Islet precursor cell (in vitro differentiated cells): ENCODE measurements around the gene PML.
"Not testable (repeated sequence)": the region's sequence is repeated elsewhere in the genome, so short reads cannot be mapped to it uniquely, and the experiment has no call there.

ENCODE experiments used
- DNase-seq: peaks from one replicate; pipeline ENCODE4 v3.0.0-alpha.2; 2018

The PML gene

GRCh38 chr15:73957785-73958184, 36.7 kb upstream of the PML start:
- peak; percentile 12 for DNase-seq

DNA sequence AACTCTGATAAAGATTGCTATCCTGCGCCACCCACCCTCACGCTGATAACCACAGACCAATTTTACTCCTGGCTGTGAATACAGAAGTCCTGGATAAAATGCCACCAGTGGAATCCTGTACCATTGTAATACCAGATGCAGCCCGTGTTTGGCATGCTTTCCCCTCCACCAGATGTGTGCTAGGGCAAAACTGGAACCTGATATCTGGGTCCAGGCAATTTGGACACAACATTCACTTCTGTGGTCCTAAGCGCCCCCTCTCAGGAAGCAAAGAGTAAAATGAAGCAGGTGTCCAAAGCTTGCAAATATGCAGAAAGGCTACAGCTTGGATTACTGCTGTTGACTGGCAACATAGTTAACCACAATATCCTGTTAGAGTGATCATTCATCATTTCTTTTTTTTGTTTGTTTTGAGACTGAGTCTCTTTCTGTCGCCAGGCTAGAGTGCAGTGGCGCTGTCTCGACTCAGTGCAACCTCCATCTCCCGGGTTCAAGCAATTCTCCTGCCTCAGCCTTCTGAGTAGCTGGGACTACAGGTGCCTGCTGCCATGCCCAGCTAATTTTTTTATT, 35.4 kb upstream of the PML start:
- peak; percentile 36 for DNase-seq

GRCh38 chr15:73959801-73960200, 34.7 kb upstream of the PML start:
- peak; percentile 25 for DNase-seq

DNA sequence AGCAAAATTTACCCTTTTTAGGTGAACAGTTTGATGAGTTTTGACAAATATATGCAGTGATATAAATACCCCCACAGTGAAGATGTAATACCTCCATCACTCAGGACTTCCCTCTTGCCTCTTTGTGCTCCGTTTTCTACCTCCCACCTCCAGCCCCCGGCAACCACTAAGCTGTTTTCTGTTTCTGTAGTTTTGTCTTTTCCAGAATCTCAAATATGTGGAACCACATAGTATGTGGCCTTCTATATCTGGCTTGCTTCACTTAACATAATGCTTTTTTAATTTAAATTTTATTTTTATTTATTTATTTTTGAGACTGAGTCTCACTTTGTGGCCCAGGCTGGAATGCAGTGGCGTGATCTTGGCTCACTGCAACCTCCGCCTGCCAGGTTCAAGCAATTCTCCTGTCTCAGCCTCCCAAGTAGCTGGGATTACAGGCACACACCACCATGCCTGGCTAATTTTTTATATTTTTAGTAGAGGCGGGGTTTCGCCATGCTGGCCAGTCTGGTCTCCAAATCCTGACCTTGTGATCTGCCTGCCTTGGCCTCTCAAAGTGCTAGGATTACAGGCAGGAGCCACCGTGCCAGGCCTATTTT, 33.9 kb upstream of the PML start:
- peak; percentile 17 for DNase-seq

DNA sequence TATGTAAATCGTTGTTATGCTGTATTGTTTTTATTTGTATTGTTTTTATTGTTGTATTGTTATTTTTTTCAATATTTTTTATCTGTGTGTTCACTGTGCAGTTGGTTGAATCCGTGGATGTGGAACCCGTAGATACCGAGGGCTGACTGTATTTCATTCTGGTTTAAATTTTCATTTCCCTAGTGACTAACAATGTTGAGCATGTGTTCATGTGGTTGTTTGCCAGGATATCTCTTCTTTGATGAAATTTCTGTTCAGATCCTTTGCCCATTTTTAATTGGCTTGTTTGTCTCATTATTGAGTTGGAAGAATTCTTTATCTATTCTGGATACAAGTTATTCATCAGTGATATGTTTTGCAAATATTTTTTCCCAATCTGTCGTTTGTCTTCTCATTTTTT, 32.1 kb upstream of the PML start:
- no peak for DNase-seq

DNA sequence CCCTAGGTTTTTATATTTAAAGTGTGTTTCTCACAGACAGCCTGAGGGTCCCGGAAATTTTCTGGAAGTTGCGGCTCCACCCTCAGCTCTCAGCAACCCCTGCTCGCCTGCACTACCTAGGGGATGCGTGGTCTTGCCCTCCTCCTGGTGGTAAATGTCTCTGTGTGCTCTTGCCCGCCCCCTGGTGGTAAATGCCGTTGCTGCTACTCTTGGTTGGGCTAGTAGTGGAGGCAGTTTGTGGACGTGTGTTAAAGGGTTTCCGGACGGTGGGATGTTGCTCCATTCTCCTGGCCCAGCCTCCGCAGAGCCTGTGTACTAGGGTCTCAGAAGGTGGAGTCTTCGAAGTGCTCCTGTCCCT, 29.8 kb upstream of the PML start:
- peak; percentile 96 for DNase-seq

GRCh38 chr15:73965094-73965757, 29.3 kb upstream of the PML start:
- DNase-seq, result peak; percentile 83

- DNase-seq, result peak; percentile 18
Observed at GRCh38 chr15:73965758-73966113, 28.8 kb upstream of the PML start.

DNA sequence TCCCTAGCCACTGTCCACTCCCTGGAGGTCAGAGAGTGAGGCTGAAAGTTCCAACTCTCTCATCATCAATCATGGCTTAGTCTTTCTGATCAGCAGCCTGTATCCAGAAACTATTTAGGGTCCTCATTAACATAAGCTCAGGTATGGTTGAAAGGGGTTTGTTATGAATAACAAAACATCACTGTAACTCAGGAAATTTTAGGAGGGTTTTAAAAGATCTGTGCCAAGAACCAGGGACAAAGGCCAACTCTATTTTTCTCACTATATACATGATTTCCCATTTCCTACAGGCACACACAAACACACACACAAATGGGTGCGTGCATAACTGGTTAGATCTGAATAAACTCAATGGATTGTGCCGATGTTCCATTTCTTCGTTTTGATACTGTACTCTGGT, 26.1 kb upstream of the PML start:
- no peak for DNase-seq

DNA sequence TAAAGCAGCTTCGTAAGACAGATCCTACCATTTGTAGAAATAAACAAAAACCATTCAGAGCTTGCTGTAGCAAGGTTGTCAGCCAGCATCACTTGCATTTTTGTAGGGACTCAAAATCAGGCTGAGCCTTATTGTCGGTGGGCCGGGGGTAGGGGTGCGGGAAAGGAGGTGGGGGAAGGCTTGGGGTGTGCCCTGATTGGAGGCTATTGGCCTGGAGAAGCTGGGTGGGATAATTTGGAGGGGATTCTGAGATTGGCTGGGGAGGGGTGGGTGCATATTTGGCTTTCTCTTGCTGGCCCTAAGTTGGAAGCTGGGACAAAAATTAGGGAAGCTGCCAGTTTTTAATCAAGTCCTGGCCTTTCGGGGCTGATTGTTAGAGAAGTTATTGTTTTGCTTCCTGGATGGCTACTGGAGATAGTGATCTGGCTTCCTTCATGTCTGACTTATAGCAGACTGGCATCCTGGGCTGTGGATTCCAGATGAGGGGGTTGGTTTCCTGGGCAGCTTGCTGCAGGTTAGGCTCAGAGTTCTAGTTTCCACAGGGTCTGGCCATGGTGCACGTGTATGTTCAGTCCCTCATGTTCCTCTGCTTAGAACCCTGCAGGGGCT, 25.3 kb upstream of the PML start:
- DNase-seq, result peak; percentile 52

DNA sequence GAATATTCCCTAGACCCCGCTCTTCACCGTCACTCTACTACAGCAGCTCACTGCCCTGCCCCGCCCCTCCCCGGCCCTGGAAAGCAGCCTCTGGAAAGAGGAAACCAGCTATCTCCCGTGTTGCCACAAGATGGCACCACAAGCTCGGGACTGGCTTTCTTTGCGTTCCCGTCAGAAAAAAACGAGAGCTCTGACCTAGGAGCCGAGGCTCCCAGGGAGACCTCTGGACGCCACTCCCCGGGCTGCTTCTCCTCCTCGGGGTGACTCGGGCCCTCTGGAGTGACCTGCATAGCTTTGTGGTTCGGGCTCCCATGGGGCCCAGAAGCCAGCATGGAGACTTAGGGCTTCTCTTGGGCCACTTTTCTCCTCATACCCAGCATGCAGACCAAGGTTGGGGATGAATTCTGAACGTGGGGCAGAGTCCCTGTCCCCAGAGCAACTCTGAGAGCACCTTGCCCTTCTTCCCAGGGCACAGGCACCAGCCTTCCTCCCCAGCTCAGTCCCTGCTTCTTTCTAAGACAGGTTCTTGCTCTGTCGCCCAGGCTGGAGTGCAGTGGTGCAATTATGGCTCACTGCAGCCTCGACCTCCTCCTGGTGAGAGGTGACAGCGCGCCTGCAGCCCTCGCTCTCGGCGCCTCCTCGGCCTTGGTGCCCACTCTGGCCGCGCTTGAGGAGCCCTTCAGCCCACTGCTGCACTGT, 21.4 kb upstream of the PML start:
- peak; percentile 93 for DNase-seq

- not testable (repeated sequence) for DNase-seq
Observed at GRCh38 chr15:73973683-73974200, 20.8 kb upstream of the PML start.

DNA sequence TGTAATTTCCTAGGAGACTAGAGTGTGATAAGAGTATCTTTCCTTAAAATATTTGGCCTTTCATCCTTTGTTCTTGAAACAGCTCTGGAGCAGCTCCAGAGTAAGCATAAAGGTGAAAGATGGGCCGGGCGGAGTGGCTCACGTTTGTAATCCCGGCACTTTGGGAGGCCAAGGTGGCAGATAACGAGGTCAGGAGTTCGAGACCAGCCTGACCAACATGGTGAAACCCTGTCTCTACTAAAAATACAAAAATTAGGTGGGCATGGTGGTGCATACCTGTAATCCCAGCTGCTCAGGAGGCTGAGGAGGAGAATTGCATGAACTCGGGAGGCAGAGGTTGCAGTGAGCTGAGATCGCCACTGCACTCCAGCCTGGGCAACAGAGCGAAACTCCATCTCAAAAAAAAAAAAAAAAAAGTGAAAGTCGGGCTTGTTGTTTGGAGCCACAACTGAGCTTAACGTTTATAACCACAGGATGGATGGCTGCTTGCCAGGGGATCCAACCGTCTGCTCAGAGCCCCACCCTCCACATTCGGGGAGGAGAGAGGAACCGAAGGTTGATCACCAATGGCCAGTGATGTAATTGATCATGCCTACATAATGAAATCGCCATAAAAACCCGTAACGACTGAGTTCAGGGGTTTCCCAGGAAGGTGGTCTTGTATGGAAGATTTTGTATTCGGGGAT, 18.9 kb upstream of the PML start:
- DNase-seq, result not testable (repeated sequence)

DNA sequence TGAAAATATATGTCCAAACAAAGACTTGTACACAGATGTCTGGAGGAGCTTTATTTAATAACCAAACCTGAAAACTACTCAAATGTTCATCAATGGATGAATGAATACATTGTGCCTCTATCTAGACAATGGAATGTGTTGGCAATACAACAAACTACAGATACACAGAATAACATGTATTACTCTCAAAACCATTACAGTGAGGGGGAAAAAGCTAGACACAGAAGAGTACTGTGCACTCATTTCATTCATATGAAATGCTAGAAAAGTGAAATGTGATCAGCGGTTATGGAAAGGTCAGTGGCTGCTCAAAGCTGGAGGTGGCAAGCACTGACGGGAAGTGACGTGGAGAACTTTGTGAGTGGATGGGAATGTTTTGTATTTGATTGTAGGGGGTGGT, 15.6 kb upstream of the PML start:
- DNase-seq, result no peak

- no peak for DNase-seq
Observed at GRCh38 chr15:73979636-73980035, 14.9 kb upstream of the PML start.

- DNase-seq, result no peak
Observed at GRCh38 chr15:73981761-73982221, 12.7 kb upstream of the PML start.

GRCh38 chr15:73982222-73982962, 12.1 kb upstream of the PML start:
- DNase-seq, result no peak

- no peak for DNase-seq
Observed at GRCh38 chr15:73983211-73983727, 11.2 kb upstream of the PML start.

DNA sequence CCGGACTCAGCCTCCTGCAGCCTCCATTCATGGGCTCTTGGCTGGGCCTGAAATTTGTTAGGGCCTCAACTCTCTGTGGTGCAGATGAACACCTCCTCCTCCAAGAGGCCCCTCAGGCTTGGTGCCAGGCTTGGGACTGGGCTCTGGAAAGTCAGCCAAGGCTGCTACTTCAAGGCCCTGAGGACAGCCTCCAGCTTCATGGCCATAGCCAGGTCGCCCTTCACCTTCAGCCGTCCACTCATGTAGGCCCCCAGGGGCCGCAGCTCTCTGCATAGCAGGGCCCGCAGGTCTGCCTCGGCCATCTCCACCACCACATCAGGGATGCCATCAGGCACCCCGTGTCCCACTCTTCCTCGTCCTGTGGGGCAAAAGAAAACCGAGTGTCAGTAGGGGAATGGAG, 10.7 kb upstream of the PML start:
- no peak for DNase-seq

DNA sequence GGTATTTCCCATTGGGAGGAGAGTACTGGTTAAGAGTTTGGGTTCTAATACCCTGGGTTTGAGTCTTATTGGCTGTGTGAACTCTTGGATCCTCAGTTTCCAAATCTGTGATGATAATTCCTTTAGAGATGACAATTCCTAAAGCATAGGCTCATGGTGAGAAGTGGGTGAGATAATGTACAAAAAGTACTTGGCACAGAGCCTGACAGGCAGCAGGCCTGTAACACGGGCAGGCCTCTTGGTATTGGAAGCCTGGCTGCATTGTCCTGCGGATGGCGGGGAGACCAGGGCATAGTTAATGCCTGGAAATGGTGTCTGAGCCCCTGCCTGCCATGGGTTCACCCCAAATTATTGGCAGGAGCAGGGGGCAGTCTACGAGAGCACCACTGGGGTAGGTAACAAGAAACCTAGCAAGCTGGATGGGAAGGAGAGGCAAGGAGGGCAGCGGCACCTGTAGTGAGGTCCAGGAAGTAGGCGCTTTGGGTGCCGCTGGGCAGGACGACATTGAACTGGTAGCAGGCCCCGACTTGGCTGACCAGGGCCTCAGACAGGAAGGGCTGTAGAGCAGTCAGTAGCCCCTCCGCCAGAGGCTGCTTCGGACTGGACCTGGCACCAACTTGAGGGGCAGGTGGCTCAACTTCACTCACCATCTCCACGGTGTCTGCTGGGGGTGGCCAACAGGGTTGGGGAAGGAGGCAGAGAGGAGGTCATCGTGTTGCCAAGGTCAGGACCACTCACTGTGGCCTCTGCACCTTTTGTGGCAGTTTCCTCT, 10.1 kb upstream of the PML start:
- no peak for DNase-seq
